Myocyte (in vitro differentiated cells): ENCODE data around the gene CERS6. TPM values are rescaled to one million over a fixed set of nuclear protein-coding genes. Genes with fewer than 3 reads are reported as not detected.
"Not testable (repeated sequence)": the region's sequence is repeated elsewhere in the genome, so short reads cannot be mapped to it uniquely, and the experiment has no call there.

Experiments used
- DNase-seq: peaks from one replicate; pipeline ENCODE4 v3.0.0-alpha.2; 2012; ENCODE audit warnings: low read depth
- total RNA-seq: library from RNA; depleted of rRNA; stranded (reverse); fragments of >200 nt; gene quantifications from 2 replicates; pipeline ENCODE4 v1.2.3, GENCODE V29; 2014

The CERS6 gene
- total RNA-seq, 1 donor from 2014 or later, result 53.4 TPM

DNA sequence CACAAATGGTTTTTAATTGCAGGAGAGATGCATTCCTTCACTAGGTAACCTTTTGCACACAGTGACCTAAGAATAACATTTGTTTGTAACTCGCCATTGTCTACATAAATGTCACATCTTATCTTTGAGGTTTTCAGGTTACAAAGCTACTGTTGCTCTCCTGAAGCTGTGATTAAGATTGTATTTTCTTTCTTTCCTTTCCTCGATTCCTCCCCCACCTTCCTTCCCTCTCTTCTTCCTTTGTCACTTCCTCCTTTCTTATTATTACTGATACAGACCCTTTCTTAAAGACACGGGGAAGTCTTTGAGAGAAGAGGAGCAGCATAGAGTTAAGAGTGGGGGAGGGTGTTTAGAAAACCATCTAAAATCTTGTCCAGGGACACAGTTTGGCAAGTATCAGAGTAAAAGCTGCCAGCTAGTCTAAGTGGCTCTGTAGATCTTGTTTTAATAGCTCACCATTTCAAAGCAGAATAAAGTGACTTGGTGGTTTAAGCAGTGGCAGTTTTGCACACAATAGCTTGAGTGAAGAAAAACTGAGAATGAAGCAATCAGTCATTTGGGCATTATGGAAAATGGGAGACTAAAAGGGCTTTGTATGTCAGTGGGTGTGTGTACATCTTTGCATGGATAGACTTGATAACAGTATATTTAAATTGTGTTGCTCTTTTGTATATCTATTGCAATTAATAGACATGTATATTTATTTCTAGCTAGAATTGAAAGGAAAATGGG lies 10.9 kb downstream of the CERS6 start:
- no peak for DNase-seq

- DNase-seq, result no peak
These were observed 11.7 kb downstream of the CERS6 start for GRCh38 chr2:168467729-168468128.

GRCh38 chr2:168468354-168468753 lies 12.3 kb downstream of the CERS6 start:
- DNase-seq, result no peak

- no peak for DNase-seq
These were observed 13.4 kb downstream of the CERS6 start for GRCh38 chr2:168469281-168469988.

GRCh38 chr2:168470320-168471162 lies 14.5 kb downstream of the CERS6 start:
- DNase-seq, result no peak

- no peak for DNase-seq
These were observed 15.0 kb downstream of the CERS6 start for GRCh38 chr2:168471163-168471475.

DNA sequence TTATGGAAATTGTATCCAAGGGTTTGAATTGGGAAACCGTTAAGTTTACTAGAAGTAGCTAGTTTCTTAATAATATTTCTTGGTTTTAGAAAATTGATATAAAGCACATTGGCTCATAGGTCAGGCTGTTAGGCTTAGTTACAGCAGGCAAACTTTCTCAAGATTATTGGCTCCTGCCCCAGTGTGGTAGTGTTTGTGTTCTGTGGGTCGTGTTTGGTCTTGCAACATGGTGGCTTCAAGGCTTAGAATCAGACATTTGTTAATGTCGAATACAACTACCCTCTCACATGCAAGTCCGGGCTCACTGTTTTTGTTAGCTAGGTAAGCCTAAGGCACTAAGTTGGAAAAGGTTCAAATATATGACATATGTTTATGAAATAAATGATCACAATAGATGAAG lies 19.6 kb downstream of the CERS6 start:
- DNase-seq, result no peak

DNA sequence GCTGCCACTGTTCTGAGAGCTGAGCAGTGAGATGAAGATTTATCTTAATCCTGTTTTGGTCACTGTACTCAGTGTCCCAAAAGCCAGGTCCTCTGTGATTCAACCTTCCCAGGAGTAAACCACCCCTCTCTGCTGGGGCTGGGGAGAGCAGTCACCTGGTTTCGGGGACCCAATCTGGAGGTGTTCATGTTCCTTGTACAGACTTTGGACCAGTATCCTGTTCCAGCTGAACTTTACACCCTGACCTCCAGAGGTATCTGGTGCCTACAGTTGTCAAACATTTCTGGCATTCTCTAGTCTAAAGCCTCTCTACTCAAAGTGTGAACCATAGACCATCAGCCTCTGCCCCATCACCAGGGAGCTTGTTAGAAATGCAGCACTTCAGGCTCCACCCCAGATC lies 22.1 kb downstream of the CERS6 start:
- no peak for DNase-seq

GRCh38 chr2:168480356-168480755 lies 24.3 kb downstream of the CERS6 start:
- no peak for DNase-seq

DNA sequence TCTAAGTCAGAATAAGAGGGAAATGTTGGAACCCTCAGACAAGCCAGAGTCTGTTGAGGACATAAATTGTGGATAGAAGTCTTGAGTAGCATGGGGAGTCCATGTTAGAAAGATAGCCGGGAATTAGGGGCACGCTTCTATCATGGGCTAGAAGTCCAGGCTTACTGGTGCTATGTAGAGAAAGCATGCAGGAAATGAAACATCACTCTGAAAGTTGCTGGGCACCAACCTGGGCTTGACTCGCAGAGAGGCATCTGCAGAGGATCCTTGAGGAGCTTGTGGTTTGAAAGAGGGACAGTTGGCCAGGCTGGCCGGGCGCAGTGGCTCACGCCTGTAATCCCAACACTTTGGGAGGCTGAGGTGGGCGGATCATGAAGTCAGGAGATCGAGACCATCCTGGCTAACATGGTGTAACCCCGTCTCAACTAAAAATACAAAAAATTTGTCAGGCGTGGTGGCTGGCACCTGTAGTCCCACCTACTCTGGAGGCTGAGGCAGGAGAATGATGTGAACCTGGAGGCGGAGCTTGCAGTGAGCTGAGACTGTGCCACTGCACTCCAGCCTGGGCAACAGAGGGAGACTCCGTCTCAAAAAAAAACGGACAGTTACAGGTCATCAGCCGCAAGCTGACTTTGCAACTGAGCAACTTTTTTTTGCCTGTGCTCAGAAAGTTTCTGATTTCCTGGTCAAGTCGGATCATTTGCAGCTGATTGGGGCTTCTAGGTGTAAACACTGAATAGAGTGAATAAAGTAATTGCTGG lies 24.9 kb downstream of the CERS6 start:
- DNase-seq, result no peak

DNA sequence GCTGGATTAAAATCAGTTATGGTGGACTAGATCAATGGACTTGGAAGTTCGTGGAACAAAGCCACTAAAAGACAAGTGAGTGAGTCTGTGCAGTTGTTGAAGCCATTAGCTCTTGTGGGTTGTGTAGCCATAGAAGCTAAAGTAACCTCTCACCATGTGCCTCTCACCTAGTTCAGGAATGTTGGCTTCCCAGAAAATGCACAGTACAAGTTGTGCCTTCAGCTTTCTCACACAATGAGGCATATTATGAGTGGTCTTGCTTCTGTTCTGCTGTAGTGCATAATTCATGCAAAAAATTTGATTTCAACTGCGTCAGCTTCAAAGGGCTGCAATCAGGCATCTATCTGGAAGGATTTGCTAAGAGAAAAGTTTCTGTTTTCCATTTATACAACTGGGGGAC lies 26.2 kb downstream of the CERS6 start:
- DNase-seq, result no peak

DNA sequence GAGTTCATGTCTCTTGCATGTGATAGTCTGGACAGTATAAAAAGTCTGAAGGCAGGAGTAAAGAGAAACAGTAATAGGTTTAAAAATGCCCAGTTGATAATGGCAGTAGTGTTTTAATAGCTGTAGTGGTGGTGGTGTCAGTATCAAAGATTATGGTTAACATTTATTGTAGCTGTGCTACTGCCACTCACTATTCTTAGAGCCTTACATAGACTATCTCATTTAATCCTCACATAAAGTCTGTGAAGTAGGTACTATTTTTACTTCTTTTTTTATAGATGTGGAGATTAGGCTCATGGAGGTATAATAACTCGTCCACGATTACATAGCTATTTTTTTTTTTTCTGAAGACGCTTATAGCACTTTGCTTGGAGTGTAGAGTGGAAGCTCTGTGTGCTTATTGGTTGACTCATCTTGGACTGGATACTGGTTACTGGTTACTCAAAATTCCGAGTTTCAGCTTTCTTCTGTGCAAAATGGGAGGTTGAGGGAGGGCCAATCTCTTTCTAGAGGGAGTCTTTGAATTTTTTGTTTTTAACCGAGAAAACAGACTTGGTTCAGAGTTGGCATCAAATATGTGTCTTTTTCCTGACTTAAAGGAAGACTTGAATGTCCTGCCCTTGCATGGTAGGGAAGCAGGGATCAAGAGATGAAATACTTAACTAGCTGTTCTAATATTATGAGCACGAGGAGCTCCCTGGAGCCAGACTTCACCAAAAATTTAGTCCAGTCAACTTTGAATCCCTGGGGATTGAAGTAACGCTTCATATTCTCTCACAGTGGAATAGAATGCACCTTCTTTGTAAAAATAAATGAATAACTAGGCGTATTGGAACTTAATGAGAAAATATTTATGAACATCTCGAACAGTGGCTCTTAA lies 27.1 kb downstream of the CERS6 start:
- no peak for DNase-seq

DNA sequence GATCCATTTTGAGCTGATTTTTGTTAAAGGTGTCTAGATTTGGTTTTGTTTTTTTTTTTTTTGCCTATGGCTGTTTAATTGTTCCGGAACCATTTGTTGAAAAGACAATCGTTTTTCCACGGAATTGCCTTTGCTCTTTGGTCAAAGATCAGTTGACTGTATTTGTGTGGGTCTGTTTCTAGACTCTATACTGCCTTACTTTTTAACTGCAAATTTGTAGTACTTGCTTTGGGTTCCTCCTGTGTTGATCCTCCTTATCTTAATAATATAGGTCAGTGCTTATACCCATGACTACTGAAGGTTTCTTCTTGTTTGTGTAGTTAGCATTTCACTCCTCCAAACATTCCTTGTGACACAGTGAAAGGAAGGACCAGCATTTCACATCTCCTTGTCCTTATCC lies 30.4 kb downstream of the CERS6 start:
- no peak for DNase-seq

GRCh38 chr2:168490015-168490874 lies 34.2 kb downstream of the CERS6 start:
- no peak for DNase-seq

GRCh38 chr2:168490946-168491605 lies 35.0 kb downstream of the CERS6 start:
- no peak for DNase-seq

DNA sequence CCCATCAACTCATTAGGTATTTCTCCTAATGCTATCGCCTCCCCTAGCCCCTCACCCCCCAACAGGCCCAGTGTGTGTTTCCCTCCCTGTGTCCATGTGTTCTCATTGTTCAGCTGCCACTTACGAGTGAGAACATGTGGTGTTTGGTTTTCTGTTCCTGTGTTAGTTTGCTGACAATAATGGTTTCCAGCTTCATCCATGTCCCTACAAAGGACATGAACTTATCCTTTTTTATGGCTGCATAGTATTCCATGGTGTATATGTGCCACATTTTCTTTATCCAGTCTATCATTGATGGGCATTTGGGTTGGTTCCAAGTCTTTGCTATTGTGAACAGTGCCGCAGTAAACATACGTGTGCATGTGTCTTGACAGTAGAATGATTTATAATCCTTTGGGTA lies 35.7 kb downstream of the CERS6 start:
- not testable (repeated sequence) for DNase-seq

- DNase-seq, result not testable (repeated sequence)
These were observed 37.1 kb downstream of the CERS6 start for GRCh38 chr2:168493219-168493618.

- no peak for DNase-seq
These were observed 38.2 kb downstream of the CERS6 start for GRCh38 chr2:168494190-168494711.

GRCh38 chr2:168495524-168495923 lies 39.5 kb downstream of the CERS6 start:
- DNase-seq, result no peak
